SK-N-SH (cell line): ENCODE measurements around the gene CDC25A. TPM values are rescaled to one million over a fixed set of nuclear protein-coding genes. Genes with fewer than 3 reads are reported as not detected.

Experiments used
- CTCF ChIA-PET: fragments of 300-600, 350-600 bp; formaldehyde crosslinking; extraction: SDS; loops from one replicate; lab custom pipeline; 2021; lab: Yijun Ruan, JAX
- POLR2A ChIA-PET: fragments of 350-600 bp; sonication (Branson Sonifier 250); formaldehyde crosslinking; extraction: SDS; loops from one replicate; lab custom pipeline; 2020; ENCODE audit warnings: antibody characterized with exemption, inconsistent platforms; lab: Yijun Ruan, JAX
- DNase-seq: peaks from one replicate; pipeline ENCODE4 v3.0.0; 2012
- H2AFZ ChIP-seq: fragments of 200-600 bp; sonication (generic); 2 replicates; pipeline ENCODE4 v1.8.1; 2016; ENCODE audit warnings: antibody characterized with exemption, mild to moderate bottlenecking, low read depth
- H3F3A ChIP-seq: fragments of 200-600 bp; sonication (generic); replicated peaks from 2 replicates; pipeline ENCODE3; 2016; ENCODE audit warnings: antibody characterized with exemption, mild to moderate bottlenecking; ENCODE audit not compliant: insufficient read depth
- H3K27ac ChIP-seq, 2 experiments: fragments of 200-500 bp in 1 of 2; fragments of 200-600 bp in 1 of 2; sonication (Bioruptor generic) in 1 of 2; sonication (generic), shearing (Covaris generic) in 1 of 2; 2 replicates each; pipeline versions ENCODE4 v1.5.1 to v1.6.1; 2014 to 2016; ENCODE audit warnings: low read depth in 2 of 2, inconsistent platforms in 1 of 2, low read length in 1 of 2, mild to moderate bottlenecking in 1 of 2, mixed read lengths in 1 of 2
- H3K27me3 ChIP-seq: fragments of 200-600 bp; sonication (generic), shearing (Covaris generic); 2 replicates; pipeline ENCODE4 v1.6.1; 2016; ENCODE audit warnings: mixed run types; ENCODE audit not compliant: insufficient read depth
- H3K36me3 ChIP-seq, 2 experiments: fragments of 200-500 bp in 1 of 2; fragments of 200-600 bp in 1 of 2; sonication (Bioruptor generic) in 1 of 2; sonication (generic) in 1 of 2; replicated peaks in 1 of 2; 2 replicates each; pipeline versions ENCODE3 to v1.5.1; 2014 to 2016; ENCODE audit warnings: low read length in 1 of 2, mild to moderate bottlenecking in 1 of 2; ENCODE audit not compliant: insufficient read depth in 2 of 2, control insufficient read depth in 1 of 2
- H3K4me1 ChIP-seq, 2 experiments: fragments of 200-500 bp in 1 of 2; fragments of 200-600 bp in 1 of 2; sonication (Bioruptor generic) in 1 of 2; sonication (generic), shearing (Covaris generic) in 1 of 2; 2 replicates each; pipeline versions ENCODE4 v1.5.1 to v1.6.1; 2014 to 2016; ENCODE audit warnings: low read depth in 1 of 2, low read length in 1 of 2, mixed run types in 1 of 2; ENCODE audit not compliant: insufficient read depth in 2 of 2, control insufficient read depth in 1 of 2
- H3K4me2 ChIP-seq: fragments of 200-600 bp; sonication (generic), shearing (Covaris generic); 2 replicates; pipeline ENCODE4 v1.6.1; 2017; ENCODE audit warnings: mixed run types
- H3K4me3 ChIP-seq, 2 experiments: fragments of 200-500 bp in 1 of 2; fragments of 200-600 bp in 1 of 2; sonication (Bioruptor generic) in 1 of 2; sonication (generic), shearing (Covaris generic) in 1 of 2; 2 replicates each; pipeline versions ENCODE4 v1.5.1 to v1.8.1; 2014 to 2016; ENCODE audit warnings: low read depth in 2 of 2, inconsistent platforms in 1 of 2, low read length in 1 of 2, mild to moderate bottlenecking in 1 of 2, mixed read lengths in 1 of 2, moderate library complexity in 1 of 2
- H3K79me2 ChIP-seq: fragments of 200-600 bp; sonication (generic); 2 replicates; pipeline ENCODE4 v1.8.1; 2017; ENCODE audit warnings: mild to moderate bottlenecking; ENCODE audit not compliant: insufficient read depth
- H3K9ac ChIP-seq: fragments of 200-600 bp; sonication (generic); 2 replicates; pipeline ENCODE4 v1.6.1; 2017; ENCODE audit warnings: mixed run types
- H3K9me2 ChIP-seq: fragments of 200-600 bp; sonication (generic); 2 replicates; pipeline ENCODE4 v1.6.1; 2017; ENCODE audit warnings: mixed run types
- H3K9me3 ChIP-seq: fragments of 200-600 bp; sonication (generic); 2 replicates; pipeline ENCODE4 v1.6.1; 2017; ENCODE audit warnings: mixed run types, mild to moderate bottlenecking, moderate library complexity
- H4K20me1 ChIP-seq: fragments of 200-600 bp; sonication (generic); 2 replicates; pipeline ENCODE4 v1.6.1; 2017; ENCODE audit warnings: mild to moderate bottlenecking, mixed run types; ENCODE audit not compliant: insufficient read depth
- CHD2 ChIP-seq: fragments of 150-350 bp; IDR thresholded peaks from 2 replicates; pipeline ENCODE4 v1.6.1; 2018; ENCODE audit warnings: low read length; ENCODE audit not compliant: partially characterized antibody
- CTCF ChIP-seq: fragments of 200-600 bp; sonication (generic); IDR thresholded peaks from 2 replicates; pipeline ENCODE4 v1.6.1; 2017; ENCODE audit warnings: antibody characterized with exemption, mild to moderate bottlenecking, moderate library complexity
- EP300 ChIP-seq, 2 experiments: IDR thresholded peaks; 2 replicates each; pipeline versions ENCODE4 v1.4.0 to v1.6.1; 2012; ENCODE audit warnings: borderline replicate concordance in 1 of 2, low read depth in 1 of 2, low read length in 1 of 2
- GABPA ChIP-seq: IDR thresholded peaks from 2 replicates; pipeline ENCODE4 v1.4.0; 2012; ENCODE audit warnings: low read depth, mild to moderate bottlenecking
- JUND ChIP-seq: IDR thresholded peaks from 2 replicates; pipeline ENCODE4 v1.4.0; 2012
- NFIC ChIP-seq: IDR thresholded peaks from 2 replicates; pipeline ENCODE4 v1.4.0; 2012; ENCODE audit warnings: borderline replicate concordance
- POLR2AphosphoS5 ChIP-seq: IDR thresholded peaks from 2 replicates; pipeline ENCODE4 v1.6.1; 2012; ENCODE audit warnings: low read depth, low read length
- RCOR1 ChIP-seq: fragments of 150-350 bp; IDR thresholded peaks from 2 replicates; pipeline ENCODE4 v1.6.1; 2017; ENCODE audit warnings: antibody characterized with exemption, low read length
- REST ChIP-seq: IDR thresholded peaks from 2 replicates; pipeline ENCODE4 v1.6.1; 2012; ENCODE audit warnings: mild to moderate bottlenecking, low read depth, low read length, moderate library complexity
- SIN3A ChIP-seq: IDR thresholded peaks from 2 replicates; pipeline ENCODE4 v1.6.1; 2012; ENCODE audit warnings: low read depth, mild to moderate bottlenecking, low read length, moderate library complexity, borderline replicate concordance
- SMC3 ChIP-seq: IDR thresholded peaks from 2 replicates; pipeline ENCODE4 v1.6.1; 2012; ENCODE audit warnings: low read depth, low read length, improper control_type of control experiment
- TAF1 ChIP-seq: IDR thresholded peaks from 2 replicates; pipeline ENCODE4 v1.6.1; 2012; ENCODE audit warnings: low read depth, mild to moderate bottlenecking, low read length, moderate library complexity, borderline replicate concordance
- TEAD4 ChIP-seq: IDR thresholded peaks from 2 replicates; pipeline ENCODE4 v1.4.0; 2012; ENCODE audit warnings: mild to moderate bottlenecking, borderline replicate concordance; ENCODE audit not compliant: insufficient read depth
- USF1 ChIP-seq: IDR thresholded peaks from 2 replicates; pipeline ENCODE4 v1.4.0; 2012; ENCODE audit warnings: low read depth, borderline replicate concordance
- YY1 ChIP-seq: IDR thresholded peaks from 2 replicates; pipeline ENCODE4 v1.4.0; 2012; ENCODE audit warnings: low read depth, mild to moderate bottlenecking
- ZBTB33 ChIP-seq: IDR thresholded peaks from 2 replicates; pipeline ENCODE4 v1.4.0; 2012; ENCODE audit warnings: low read depth, borderline replicate concordance
- WGBS: methylation state at CpG from one replicate; pipeline ENCODE4 v1.1.6; 2017; ENCODE audit warnings: low lambda C conversion rate; 5-methylcytosine and 5-hydroxymethylcytosine counted together
- polyA plus RNA-seq, 3 experiments: library from polyadenylated mRNA; depleted of rRNA; stranded (reverse); fragments of >200 nt; gene quantifications; 2 replicates each; pipeline ENCODE4 v1.2.3, GENCODE V29; 2012

The CDC25A gene
- polyA plus RNA-seq, 1 of the 3 experiments (the other 2 are of a cell fraction), result 3.3 TPM

- TF ChIP-seq CTCF, result peak; percentile 83
- TF ChIP-seq SMC3, result peak; percentile 34
Measured at GRCh38 chr3:48157950-48158376, 30.3 kb downstream of the CDC25A start (continued).

- TF ChIP-seq RCOR1 (no peak), GABPA (no peak), TAF1 (no peak), POLR2AphosphoS5 (no peak; the same call in 1 of the 2 replicates)
- ChIA-PET POLR2A (no interaction called here), CTCF (interaction anchor here (0.7 to 5.7 kb wide), 26 partner anchors 9 to 635 kb away, joined by 3 to 45 read pairs (median 4); no protein-coding TSS in a partner anchor)
- H3K4me3 ChIP-seq, result no peak overlapping the region
- H3K36me3 ChIP-seq, result peaks cover 8 to 13% of the 10 kb centered on the region in 2 experiments
- WGBS, result 79% methylated on average over 5 of the region's 5 CpGs
- H3K27ac ChIP-seq, result no peak overlapping the region
- H3K9ac ChIP-seq, result no peak overlapping the region
- no peak for DNase-seq
- H3K4me1 ChIP-seq, result no peaks in the 10 kb centered on the region; a peak in 1 of 4 replicates
- no peak overlapping the region for H2AFZ ChIP-seq
- H3K79me2 ChIP-seq, result no peaks in the 10 kb centered on the region
- no peak overlapping the region for H3K4me2 ChIP-seq
- peaks cover 26% of the 10 kb centered on the region for H3F3A ChIP-seq
- H3K9me3 ChIP-seq, result no peaks in the 10 kb centered on the region
- H3K9me2 ChIP-seq, result no peaks in the 10 kb centered on the region
- H4K20me1 ChIP-seq, result no peaks in the 10 kb centered on the region
- no peaks in the 10 kb centered on the region for H3K27me3 ChIP-seq
Measured at GRCh38 chr3:48157202-48157840, 30.9 kb downstream of the CDC25A start.

- CTCF ChIA-PET, result interaction anchor here (1.5 to 5.7 kb wide), 2 partner anchors 11 to 318 kb away, joined by 7 to 45 read pairs; no protein-coding TSS in a partner anchor
- Histone ChIP-seq H3K9me2 (no peaks in the 10 kb centered on the region), H3K27ac (no peak overlapping the region), H3F3A (peaks cover 26% of the 10 kb centered on the region), H4K20me1 (no peaks in the 10 kb centered on the region), H3K9me3 (no peaks in the 10 kb centered on the region), H3K36me3 (peaks cover 2 to 13% of the 10 kb centered on the region in 2 experiments), H3K4me1 (peaks cover 0 to 2% of the 10 kb centered on the region in 2 experiments; a peak in 2 of 4 replicates), H3K79me2 (no peaks in the 10 kb centered on the region), H3K27me3 (no peaks in the 10 kb centered on the region), H2AFZ (no peak overlapping the region), H3K9ac (no peak overlapping the region), H3K4me2 (no peak overlapping the region), H3K4me3 (no peak overlapping the region)
- POLR2A ChIA-PET, result no interaction called here
- no peak for DNase-seq
- 79% methylated on average over 2 of the region's 2 CpGs for WGBS
- no peak for TF ChIP-seq REST
- TF ChIP-seq RCOR1, result no peak
- TF ChIP-seq SMC3, result no peak
- TF ChIP-seq TEAD4, result no peak
- no peak for TF ChIP-seq CHD2
- no peak for TF ChIP-seq YY1
- no peak for TF ChIP-seq ZBTB33
- TF ChIP-seq USF1, result no peak
- TF ChIP-seq NFIC, result no peak
- no peak for TF ChIP-seq EP300 (IDR thresholded peaks at IDR 0.05; ENCODE audit: borderline replicate concordance in 1 of 2, low read depth in 1 of 2, low read length in 1 of 2)
- no peak for TF ChIP-seq SIN3A
- TF ChIP-seq JUND, result no peak
Measured at GRCh38 chr3:48156163-48156562, 32.1 kb downstream of the CDC25A start.
